Measurements from ENCODE around the gene SASH3. TPM values are rescaled to one million over a fixed set of nuclear protein-coding genes. Genes with fewer than 3 reads are reported as not detected.

Gene SASH3
- total RNA-seq, 2 donors from 2014 or later = 82.7 to 114 TPM

Other genes with a start within 250 kb of the SASH3 start
- gene OCRL, start 239.7 kb upstream of the SASH3 start, total RNA-seq = 1 to 10 TPM in 1 of 2 donors, under 1 TPM in 1; 0.96 to 3.1 TPM
- 1 to 10 TPM in 1 of 2 donors, not detected in 1; 2.0 TPM for gene APLN, start 125.0 kb upstream of the SASH3 start, total RNA-seq
- gene XPNPEP2, start 41.0 kb upstream of the SASH3 start, total RNA-seq = under 1 TPM in 1 of 2 donors, not detected in 1; 0.21 TPM
- 10 to 100 TPM in 1 of 2 donors, 1 to 10 TPM in 1; 5.8 to 18.5 TPM for gene ZDHHC9, start 63.9 kb downstream of the SASH3 start, total RNA-seq
- 10 to 100 TPM; 17.4 to 29.3 TPM for gene UTP14A, start 126.2 kb downstream of the SASH3 start, total RNA-seq
- gene BCORL1, start 202.7 kb downstream of the SASH3 start, total RNA-seq = 10 to 100 TPM in 1 of 2 donors, 1 to 10 TPM in 1; 5.9 to 10.0 TPM